Measurements from ENCODE around the gene CEP128. TPM values are rescaled to one million over a fixed set of nuclear protein-coding genes. Genes with fewer than 3 reads are reported as not detected.

CEP128 gene
- total and polyA plus RNA-seq, 2 donors from 2014 or later: 0.43 to 9.0 TPM

- H3K27me3 ChIP-seq (ENCODE audit: control insufficient read depth, insufficient read depth, low read length): no peaks in the 10 kb centered on the region
- H3K4me1 ChIP-seq (ENCODE audit: control insufficient read depth in 2 of 3, insufficient read depth in 2 of 3, low read depth in 1 of 3, low read length in 3 of 3): no peaks in the 10 kb centered on the region
- no peak overlapping the region for H3K9ac ChIP-seq (ENCODE audit: low read length in 3 of 3)
- TF ChIP-seq, protein P1, sequence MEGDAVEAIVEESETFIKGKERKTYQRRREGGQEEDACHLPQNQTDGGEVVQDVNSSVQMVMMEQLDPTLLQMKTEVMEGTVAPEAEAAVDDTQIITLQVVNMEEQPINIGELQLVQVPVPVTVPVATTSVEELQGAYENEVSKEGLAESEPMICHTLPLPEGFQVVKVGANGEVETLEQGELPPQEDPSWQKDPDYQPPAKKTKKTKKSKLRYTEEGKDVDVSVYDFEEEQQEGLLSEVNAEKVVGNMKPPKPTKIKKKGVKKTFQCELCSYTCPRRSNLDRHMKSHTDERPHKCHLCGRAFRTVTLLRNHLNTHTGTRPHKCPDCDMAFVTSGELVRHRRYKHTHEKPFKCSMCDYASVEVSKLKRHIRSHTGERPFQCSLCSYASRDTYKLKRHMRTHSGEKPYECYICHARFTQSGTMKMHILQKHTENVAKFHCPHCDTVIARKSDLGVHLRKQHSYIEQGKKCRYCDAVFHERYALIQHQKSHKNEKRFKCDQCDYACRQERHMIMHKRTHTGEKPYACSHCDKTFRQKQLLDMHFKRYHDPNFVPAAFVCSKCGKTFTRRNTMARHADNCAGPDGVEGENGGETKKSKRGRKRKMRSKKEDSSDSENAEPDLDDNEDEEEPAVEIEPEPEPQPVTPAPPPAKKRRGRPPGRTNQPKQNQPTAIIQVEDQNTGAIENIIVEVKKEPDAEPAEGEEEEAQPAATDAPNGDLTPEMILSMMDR (IDR thresholded peaks at IDR 0.05; ENCODE audit: borderline replicate concordance, extremely low read depth, insufficient read depth): no peak
- FAIRE-seq (no peak), DNase-seq (no peak)
- H3K4me3 ChIP-seq (ENCODE audit: low read length in 3 of 3): no peak overlapping the region
- no peaks in the 10 kb centered on the region for H3K9me3 ChIP-seq (ENCODE audit: control insufficient read depth in 2 of 3, insufficient read depth in 1 of 3, low read length in 3 of 3)
- no peaks in the 10 kb centered on the region for H3K36me3 ChIP-seq (ENCODE audit: control insufficient read depth in 2 of 3, insufficient read depth in 3 of 3, low read length in 3 of 3)
- intact Hi-C loops (cut with DNase I): no loop called here
- no peak overlapping the region for H3K27ac ChIP-seq (ENCODE audit: low read depth in 2 of 2, low read length in 2 of 2)
Measured at GRCh38 chr14:80629606-80630005, 311.9 kb downstream of the CEP128 start.

GRCh38 chr14:80628547-80628946, 313.0 kb downstream of the CEP128 start:
- FAIRE-seq: no peak

GRCh38 chr14:80627745-80628144, 313.8 kb downstream of the CEP128 start:
- TF ChIP-seq, protein P1 (IDR thresholded peaks at IDR 0.05; ENCODE audit: borderline replicate concordance, extremely low read depth, insufficient read depth): no peak
- Histone ChIP-seq H3K4me1 (ENCODE audit: control insufficient read depth in 2 of 3, insufficient read depth in 2 of 3, low read depth in 1 of 3, low read length in 3 of 3) (no peaks in the 10 kb centered on the region), H3K36me3 (ENCODE audit: control insufficient read depth in 2 of 3, insufficient read depth in 3 of 3, low read length in 3 of 3) (no peaks in the 10 kb centered on the region), H3K9ac (ENCODE audit: low read length in 3 of 3) (no peak overlapping the region), H3K4me3 (ENCODE audit: low read length in 3 of 3) (no peak overlapping the region), H3K27me3 (ENCODE audit: control insufficient read depth, insufficient read depth, low read length) (no peaks in the 10 kb centered on the region), H3K27ac (ENCODE audit: low read depth in 2 of 2, low read length in 2 of 2) (no peak overlapping the region), H3K9me3 (ENCODE audit: control insufficient read depth in 2 of 3, insufficient read depth in 1 of 3, low read length in 3 of 3) (no peaks in the 10 kb centered on the region)
- DNase-seq (no peak), FAIRE-seq (no peak)
- intact Hi-C loops (cut with DNase I): no loop called here

More at GRCh38 chr14:80628547-80628946, 313.0 kb downstream of the CEP128 start:
- no peaks in the 10 kb centered on the region for H3K4me1 ChIP-seq (ENCODE audit: control insufficient read depth in 2 of 3, insufficient read depth in 2 of 3, low read depth in 1 of 3, low read length in 3 of 3)
- no peak for DNase-seq
- H3K27ac ChIP-seq (ENCODE audit: low read depth in 2 of 2, low read length in 2 of 2): no peak overlapping the region
- H3K4me3 ChIP-seq (ENCODE audit: low read length in 3 of 3): no peak overlapping the region
- H3K9ac ChIP-seq (ENCODE audit: low read length in 3 of 3): no peak overlapping the region
- intact Hi-C loops (cut with DNase I): no loop called here
- no peaks in the 10 kb centered on the region for H3K36me3 ChIP-seq (ENCODE audit: control insufficient read depth in 2 of 3, insufficient read depth in 3 of 3, low read length in 3 of 3)
- H3K27me3 ChIP-seq (ENCODE audit: control insufficient read depth, insufficient read depth, low read length): no peaks in the 10 kb centered on the region
- TF ChIP-seq, protein P1 (IDR thresholded peaks at IDR 0.05; ENCODE audit: borderline replicate concordance, extremely low read depth, insufficient read depth): no peak
- no peaks in the 10 kb centered on the region for H3K9me3 ChIP-seq (ENCODE audit: control insufficient read depth in 2 of 3, insufficient read depth in 1 of 3, low read length in 3 of 3)

- H3K9me3 ChIP-seq (ENCODE audit: control insufficient read depth in 2 of 3, insufficient read depth in 1 of 3, low read length in 3 of 3): peaks cover 0 to 2% (median 0%) of the 10 kb centered on the region in 3 donors
- no peak overlapping the region for H3K9ac ChIP-seq (ENCODE audit: low read length in 3 of 3)
- no peaks in the 10 kb centered on the region for H3K4me1 ChIP-seq (ENCODE audit: control insufficient read depth in 2 of 3, insufficient read depth in 2 of 3, low read depth in 1 of 3, low read length in 3 of 3)
- TF ChIP-seq, protein P1 (IDR thresholded peaks at IDR 0.05; ENCODE audit: borderline replicate concordance, extremely low read depth, insufficient read depth): no peak
- DNase-seq (no peak), FAIRE-seq (no peak)
- H3K27me3 ChIP-seq (ENCODE audit: control insufficient read depth, insufficient read depth, low read length): no peaks in the 10 kb centered on the region
- no peak overlapping the region for H3K27ac ChIP-seq (ENCODE audit: low read depth in 2 of 2, low read length in 2 of 2)
- H3K4me3 ChIP-seq (ENCODE audit: low read length in 3 of 3): no peak overlapping the region
- no peaks in the 10 kb centered on the region for H3K36me3 ChIP-seq (ENCODE audit: control insufficient read depth in 2 of 3, insufficient read depth in 3 of 3, low read length in 3 of 3)
- intact Hi-C loops (cut with DNase I): no loop called here
Measured at GRCh38 chr14:80624581-80624980, 317.0 kb downstream of the CEP128 start.
